Keratinocyte (primary cell): ENCODE measurements around the gene CDRT15L2. TPM values are rescaled to one million over a fixed set of nuclear protein-coding genes. Genes with fewer than 3 reads are reported as not detected.

Experiments
- polyA plus RNA-seq, 5 experiments: library from polyadenylated mRNA; depleted of rRNA in 3 of 5; stranded (reverse) in 3 of 5; stranded (forward) in 1 of 5; unstranded in 1 of 5; fragments of >200 nt; gene quantifications; 1 replicate in 1 of 5; 2 replicates in 3 of 5; 3 replicates in 1 of 5; pipeline versions ENCODE4 v1.2.1 to v1.2.3, GENCODE V29; 2011 to 2012; ENCODE audit warnings: missing spikeins in 2 of 5, low read depth in 1 of 5, low replicate concordance in 1 of 5
- small RNA-seq, 3 experiments: library from RNA; depleted of rRNA; stranded (forward); fragments of <200 nt; gene quantifications; one replicate each; pipeline ENCODE3, GENCODE V24; 2012; ENCODE audit warnings: low read depth in 3 of 3, low replicate concordance in 1 of 3; ENCODE audit not compliant: insufficient read length in 3 of 3

Gene CDRT15L2
- polyA plus RNA-seq, 1 donor (not counting 4 experiments of a cell fraction or from before 2014, with no cell fraction given), result not detected

Small RNA genes within 50 kb of the gene (small RNA-seq; reads per million reads assigned to genes)
- gene AC015818.1, result 0 reads per million in 3 experiments
- gene AC087499.1, result 0 reads per million in 3 experiments
- gene AC087499.3, result 0 reads per million in 3 experiments

Other genes with a start within 250 kb of the CDRT15L2 start
- gene LGALS9B, start 112.2 kb upstream of the CDRT15L2 start, polyA plus RNA-seq, result 2.3 to 8.5 TPM (median 6.3 TPM) in 3 replicates